Endothelial cell of umbilical vein (primary cell): ENCODE measurements around the gene GSE1.

Source experiments
- CTCF ChIP-seq, 2 donors: IDR thresholded peaks; 1 replicate in 1 of 2; 2 replicates in 1 of 2; pipeline ENCODE4 v1.5.1; 2011; ENCODE audit warnings: low read length in 2 of 2, mild to moderate bottlenecking in 2 of 2, moderate library complexity in 2 of 2, control low read depth in 1 of 2, inconsistent platforms in 1 of 2, low read depth in 1 of 2; ENCODE audit not compliant: insufficient read depth in 1 of 2; ENCODE audit errors: extremely low read depth in 1 of 2
- POLR2A ChIP-seq: IDR thresholded peaks from 2 replicates; pipeline ENCODE4 v1.6.1; 2012; ENCODE audit warnings: low read depth, mild to moderate bottlenecking, control low read depth, low read length

- TF ChIP-seq CTCF (IDR thresholded peaks at IDR 0.05; ENCODE audit: extremely low read depth in 1 of 2, insufficient read depth in 1 of 2, low read depth in 1 of 2, low read length in 2 of 2) = no peak
- no peak for TF ChIP-seq POLR2A
Measured at GRCh38 chr16:85631802-85632393, 18.8 kb downstream of the GSE1 start.
